Esophagus mucosa (tissue), 1 donor: ENCODE measurements around the gene TBC1D1. TPM values are rescaled to one million over a fixed set of nuclear protein-coding genes. Genes with fewer than 3 reads are reported as not detected.

ENCODE experiments used
- ATAC-seq: fragments of 200-7000 bp; cut with Tn5 transposase; one replicate; pipeline ENCODE4 v1.9.1; 2020
- total RNA-seq: library from RNA; stranded (reverse); gene quantifications from one replicate; pipeline ENCODE4 v1.2.4, GENCODE V29; 2023
- donor health status: DM: yes; HTN: yes; CAD: no.

TBC1D1 gene
- total RNA-seq, 1 donor from 2014 or later, result 11.4 TPM

- no peak for ATAC-seq
Observed at GRCh38 chr4:38082021-38082420, 191.1 kb downstream of the TBC1D1 start.

- ATAC-seq, result no peak
Observed at GRCh38 chr4:38082424-38083385, 191.8 kb downstream of the TBC1D1 start.

- no peak for ATAC-seq
Observed at GRCh38 chr4:38084877-38085711, 194.2 kb downstream of the TBC1D1 start.

GRCh38 chr4:38085751-38086150, 194.9 kb downstream of the TBC1D1 start:
- ATAC-seq, result no peak

- ATAC-seq, result no peak
Observed at GRCh38 chr4:38086151-38086848, 195.4 kb downstream of the TBC1D1 start.

GRCh38 chr4:38086849-38087226, 196.0 kb downstream of the TBC1D1 start:
- no peak for ATAC-seq

- no peak for ATAC-seq
Observed at GRCh38 chr4:38088321-38088720, 197.4 kb downstream of the TBC1D1 start.

GRCh38 chr4:38089961-38090360, 199.1 kb downstream of the TBC1D1 start:
- no peak for ATAC-seq

- no peak for ATAC-seq
Observed at GRCh38 chr4:38090455-38091246, 199.8 kb downstream of the TBC1D1 start.

- ATAC-seq, result peak; percentile 25
Observed at GRCh38 chr4:38091636-38092035, 200.8 kb downstream of the TBC1D1 start.

GRCh38 chr4:38092701-38093100, 201.8 kb downstream of the TBC1D1 start:
- ATAC-seq, result no peak

GRCh38 chr4:38094419-38094818, 203.5 kb downstream of the TBC1D1 start:
- ATAC-seq, result no peak

GRCh38 chr4:38095691-38096090, 204.8 kb downstream of the TBC1D1 start:
- ATAC-seq, result no peak

GRCh38 chr4:38097818-38098217, 206.9 kb downstream of the TBC1D1 start:
- ATAC-seq, result no peak

GRCh38 chr4:38099020-38099600, 208.2 kb downstream of the TBC1D1 start:
- ATAC-seq, result no peak

GRCh38 chr4:38099908-38100407, 209.1 kb downstream of the TBC1D1 start:
- no peak for ATAC-seq

- no peak for ATAC-seq
Observed at GRCh38 chr4:38100474-38101255, 209.8 kb downstream of the TBC1D1 start.

- ATAC-seq, result peak; percentile 32
Observed at GRCh38 chr4:38101563-38101962, 210.7 kb downstream of the TBC1D1 start.

GRCh38 chr4:38102957-38103588, 212.2 kb downstream of the TBC1D1 start:
- ATAC-seq, result no peak
